DOHH2 (cell line): ENCODE data around the gene PTPRN2.

Experiments
- EZH2phosphoT487 ChIP-seq: fragments of 200-600 bp; sonication (generic); IDR thresholded peaks from 2 replicates; pipeline ENCODE4 v1.6.1; 2017; ENCODE audit warnings: borderline replicate concordance, mild to moderate bottlenecking, antibody characterized with exemption, low read length, moderate library complexity, mixed read lengths
- TF ChIP-seq, protein P1 (sequence below): fragments of 200-600 bp; sonication (generic); IDR thresholded peaks from one replicate; pipeline ENCODE4 v1.5.1; 2014; ENCODE audit warnings: antibody characterized with exemption, mild to moderate bottlenecking, low read depth, low read length; ENCODE audit not compliant: poor library complexity, severe bottlenecking

GRCh38 chr7:157946398-157947060, 641.1 kb downstream of the PTPRN2 start:
- TF ChIP-seq, protein P1, sequence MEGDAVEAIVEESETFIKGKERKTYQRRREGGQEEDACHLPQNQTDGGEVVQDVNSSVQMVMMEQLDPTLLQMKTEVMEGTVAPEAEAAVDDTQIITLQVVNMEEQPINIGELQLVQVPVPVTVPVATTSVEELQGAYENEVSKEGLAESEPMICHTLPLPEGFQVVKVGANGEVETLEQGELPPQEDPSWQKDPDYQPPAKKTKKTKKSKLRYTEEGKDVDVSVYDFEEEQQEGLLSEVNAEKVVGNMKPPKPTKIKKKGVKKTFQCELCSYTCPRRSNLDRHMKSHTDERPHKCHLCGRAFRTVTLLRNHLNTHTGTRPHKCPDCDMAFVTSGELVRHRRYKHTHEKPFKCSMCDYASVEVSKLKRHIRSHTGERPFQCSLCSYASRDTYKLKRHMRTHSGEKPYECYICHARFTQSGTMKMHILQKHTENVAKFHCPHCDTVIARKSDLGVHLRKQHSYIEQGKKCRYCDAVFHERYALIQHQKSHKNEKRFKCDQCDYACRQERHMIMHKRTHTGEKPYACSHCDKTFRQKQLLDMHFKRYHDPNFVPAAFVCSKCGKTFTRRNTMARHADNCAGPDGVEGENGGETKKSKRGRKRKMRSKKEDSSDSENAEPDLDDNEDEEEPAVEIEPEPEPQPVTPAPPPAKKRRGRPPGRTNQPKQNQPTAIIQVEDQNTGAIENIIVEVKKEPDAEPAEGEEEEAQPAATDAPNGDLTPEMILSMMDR: no peak
- TF ChIP-seq EZH2phosphoT487: no peak
